H1 (cell line): Measurements from ENCODE around the gene FRMPD4. TPM values are rescaled to one million over a fixed set of nuclear protein-coding genes. Genes with fewer than 3 reads are reported as not detected.

ENCODE experiments used
- CTCF ChIA-PET: fragments of 300-600 bp; sonication (Branson Sonifier 250); formaldehyde crosslinking; loops from one replicate; lab custom pipeline; 2021; ENCODE audit not compliant: partially characterized antibody; lab: Charles Lee
- POLR2A ChIA-PET: fragments of 300-600 bp; sonication (Branson Sonifier 250); formaldehyde crosslinking; loops from one replicate; lab custom pipeline; 2021; ENCODE audit warnings: inconsistent platforms; ENCODE audit not compliant: partially characterized antibody; lab: Charles Lee
- DNase-seq, 2 experiments: peaks; one replicate each; pipeline versions ENCODE4 v3.0.0 to v3.0.0-alpha.2; 2010 to 2022; ENCODE audit warnings: low spot score in 2 of 2, low read depth in 1 of 2, mixed read lengths in 1 of 2
- FAIRE-seq: peaks from 2 replicates; lab custom pipeline; 2011; peaks lifted over from hg19 to GRCh38; lab: Jason Lieb, UNC
- H2AFZ ChIP-seq: 2 replicates; pipeline ENCODE4 v1.8.1; 2012; ENCODE audit warnings: low read length, inconsistent platforms
- H2AK5ac ChIP-seq: 2 replicates; pipeline ENCODE4 v1.6.1; 2013; ENCODE audit warnings: low read depth, low read length
- H2BK120ac ChIP-seq: replicated peaks from 2 replicates; pipeline ENCODE3; 2013; ENCODE audit warnings: low read depth, low read length, inconsistent platforms
- H2BK12ac ChIP-seq: 2 replicates; pipeline ENCODE4 v1.6.1; 2013; ENCODE audit warnings: low read depth, low read length
- H2BK15ac ChIP-seq: 2 replicates; pipeline ENCODE4 v1.6.1; 2013; ENCODE audit warnings: low read length
- H2BK20ac ChIP-seq: 2 replicates; pipeline ENCODE4 v1.6.1; 2013; ENCODE audit warnings: low read length
- H2BK5ac ChIP-seq: 2 replicates; pipeline ENCODE4 v1.6.1; 2013; ENCODE audit warnings: low read depth, low read length
- H3K14ac ChIP-seq: 2 replicates; pipeline ENCODE4 v1.6.1; 2013; ENCODE audit warnings: inconsistent platforms; ENCODE audit not compliant: insufficient read length
- H3K18ac ChIP-seq: 2 replicates; pipeline ENCODE4 v1.6.1; 2013; ENCODE audit warnings: low read length; ENCODE audit errors: extremely low read depth
- H3K23ac ChIP-seq: 2 replicates; pipeline ENCODE4 v1.6.1; 2013; ENCODE audit warnings: inconsistent platforms; ENCODE audit not compliant: insufficient read length
- H3K23me2 ChIP-seq: 2 replicates; pipeline ENCODE4 v1.6.1; 2013; ENCODE audit warnings: low read depth, low read length
- H3K27ac ChIP-seq: 2 replicates; pipeline ENCODE4 v1.6.1; 2011; ENCODE audit warnings: low read depth, low read length, inconsistent platforms
- H3K27me3 ChIP-seq, 4 experiments: replicated peaks in 1 of 4; 1 replicate in 1 of 4; 2 replicates in 3 of 4; pipeline versions ENCODE4 v1.6.1 to v1.8.1; 2011 to 2013; ENCODE audit warnings: low read length in 3 of 4, mild to moderate bottlenecking in 3 of 4, inconsistent platforms in 2 of 4, mixed read lengths in 2 of 4, moderate library complexity in 1 of 4; ENCODE audit not compliant: control insufficient read depth in 3 of 4, insufficient read depth in 3 of 4; ENCODE audit errors: extremely low read depth in 1 of 4
- H3K36me3 ChIP-seq, 4 experiments: 2 replicates each; pipeline versions ENCODE4 v1.6.1 to v1.8.1; 2011 to 2013; ENCODE audit warnings: mild to moderate bottlenecking in 4 of 4, low read length in 3 of 4, moderate library complexity in 2 of 4, control low read depth in 1 of 4, inconsistent platforms in 1 of 4; ENCODE audit not compliant: insufficient read depth in 4 of 4, control insufficient read depth in 2 of 4
- H3K4ac ChIP-seq: replicated peaks from 2 replicates; pipeline ENCODE3; 2013; ENCODE audit warnings: low read length, low read depth, mixed read lengths, inconsistent platforms; ENCODE audit not compliant: insufficient read length
- H3K4me1 ChIP-seq, 4 experiments: replicated peaks in 1 of 4; 1 replicate in 1 of 4; 2 replicates in 3 of 4; pipeline versions ENCODE4 v1.6.1 to v1.8.1; 2011 to 2013; ENCODE audit warnings: low read length in 3 of 4, inconsistent platforms in 2 of 4, mixed read lengths in 1 of 4; ENCODE audit not compliant: insufficient read depth in 4 of 4, control insufficient read depth in 3 of 4
- H3K4me2 ChIP-seq, 2 experiments: 2 replicates each; pipeline versions ENCODE4 v1.6.1 to v1.8.1; 2011 to 2013; ENCODE audit warnings: low read depth in 2 of 2, low read length in 2 of 2, control low read depth in 1 of 2, inconsistent platforms in 1 of 2, mild to moderate bottlenecking in 1 of 2; ENCODE audit not compliant: insufficient read depth in 1 of 2
- H3K4me3 ChIP-seq, 4 experiments: fragments of 200-600, 300-600 bp in 1 of 4; sonication (generic), shearing (Covaris generic), sonication (Bioruptor Twin) in 1 of 4; 2 replicates each; pipeline versions ENCODE4 v1.5.1 to v1.8.1; 2011 to 2016; ENCODE audit warnings: low read length in 4 of 4, low read depth in 3 of 4, control low read depth in 2 of 4, inconsistent platforms in 2 of 4, mild to moderate bottlenecking in 2 of 4, mixed read lengths in 1 of 4, moderate library complexity in 1 of 4; ENCODE audit not compliant: insufficient read depth in 2 of 4; ENCODE audit errors: extremely low read depth in 1 of 4
- H3K56ac ChIP-seq: replicated peaks from 2 replicates; pipeline ENCODE3; 2013; ENCODE audit warnings: low read depth, mild to moderate bottlenecking, mixed read lengths, low read length, inconsistent platforms; ENCODE audit not compliant: insufficient read length
- H3K79me1 ChIP-seq: 2 replicates; pipeline ENCODE4 v1.6.1; 2013; ENCODE audit warnings: low read depth, low read length, control low read depth
- H3K79me2 ChIP-seq, 2 experiments: 2 replicates each; pipeline versions ENCODE4 v1.6.1 to v1.8.1; 2012 to 2013; ENCODE audit warnings: low read length in 2 of 2, mild to moderate bottlenecking in 2 of 2, inconsistent platforms in 1 of 2; ENCODE audit not compliant: insufficient read depth in 2 of 2, control insufficient read depth in 1 of 2
- H3K9ac ChIP-seq, 4 experiments: replicated peaks in 1 of 4; 1 replicate in 1 of 4; 2 replicates in 3 of 4; pipeline versions ENCODE4 v1.6.1 to v1.8.1; 2011 to 2013; ENCODE audit warnings: low read depth in 3 of 4, low read length in 3 of 4, control low read depth in 2 of 4, mild to moderate bottlenecking in 2 of 4, moderate library complexity in 2 of 4, inconsistent platforms in 1 of 4; ENCODE audit errors: extremely low read depth in 1 of 4
- H3K9me3 ChIP-seq, 2 experiments: 2 replicates each; pipeline versions ENCODE4 v1.6.1 to v1.8.1; 2012 to 2013; ENCODE audit warnings: mild to moderate bottlenecking in 2 of 2, moderate library complexity in 2 of 2, control low read depth in 1 of 2, inconsistent platforms in 1 of 2, low read depth in 1 of 2, low read length in 1 of 2, mixed read lengths in 1 of 2; ENCODE audit not compliant: insufficient read depth in 2 of 2
- H4K20me1 ChIP-seq, 2 experiments: replicated peaks in 1 of 2; 2 replicates each; pipeline versions ENCODE3 to v1.8.1; 2011 to 2013; ENCODE audit warnings: inconsistent platforms in 2 of 2, low read length in 2 of 2, mild to moderate bottlenecking in 1 of 2; ENCODE audit not compliant: insufficient read depth in 2 of 2, control insufficient read depth in 1 of 2
- H4K5ac ChIP-seq: 2 replicates; pipeline ENCODE4 v1.6.1; 2013; ENCODE audit warnings: low read length, low read depth, mixed read lengths, inconsistent platforms; ENCODE audit not compliant: insufficient read length
- H4K8ac ChIP-seq: 2 replicates; pipeline ENCODE4 v1.8.0; 2013; ENCODE audit warnings: mild to moderate bottlenecking, moderate library complexity, low read length, inconsistent platforms; ENCODE audit not compliant: insufficient read depth; ENCODE audit errors: extremely low read depth
- H4K91ac ChIP-seq: replicated peaks from 2 replicates; pipeline ENCODE3; 2013; ENCODE audit warnings: low read length, mixed read lengths, inconsistent platforms; ENCODE audit not compliant: insufficient read length
- SP1 ChIP-seq: IDR thresholded peaks from 2 replicates; pipeline ENCODE4 v1.6.1; 2011; ENCODE audit warnings: low read depth, low read length
- WGBS, 2 experiments: shearing (Covaris generic) in 1 of 2; methylation state at CpG; one replicate each; pipeline versions ENCODE4 v1.1.6 to v1.1.7; 2013 to 2015; ENCODE audit warnings: low lambda C conversion rate in 2 of 2, mixed read lengths in 2 of 2, inconsistent platforms in 1 of 2, low coverage in 1 of 2, missing lambda C conversion rate in 1 of 2; ENCODE audit not compliant: insufficient replicate concordance in 2 of 2, insufficient coverage in 1 of 2, insufficient read length in 1 of 2; ENCODE audit errors: extremely low coverage in 1 of 2, missing lambda C conversion rate in 1 of 2; 5-methylcytosine and 5-hydroxymethylcytosine counted together
- polyA plus RNA-seq, 7 experiments: library from polyadenylated mRNA; depleted of rRNA in 3 of 7; stranded (reverse) in 5 of 7; unstranded in 2 of 7; fragments of >200 nt in 5 of 7; fragments of 200-250 nt in 2 of 7; gene quantifications; 1 replicate in 5 of 7; 2 replicates in 1 of 7; 4 replicates in 1 of 7; pipeline versions ENCODE4 v1.2.1 to v1.2.3, GENCODE V29; 2011 to 2013; ENCODE audit warnings: missing spikeins in 2 of 7, mixed read lengths in 2 of 7
- total RNA-seq: library from RNA; stranded (reverse); fragmentation: NEBNext Ultra II Directional; extraction: Animal tissue kit (Norgen Biotek cat#: 25700); gene quantifications from 2 replicates; pipeline ENCODE4 v1.2.1, GENCODE V29; 2021

The FRMPD4 gene
- total and polyA plus RNA-seq, 2 of the 8 experiments (the other 6 are each of a cell fraction or from before 2014, with no cell fraction given), result 0.02 to 0.37 TPM

DNA sequence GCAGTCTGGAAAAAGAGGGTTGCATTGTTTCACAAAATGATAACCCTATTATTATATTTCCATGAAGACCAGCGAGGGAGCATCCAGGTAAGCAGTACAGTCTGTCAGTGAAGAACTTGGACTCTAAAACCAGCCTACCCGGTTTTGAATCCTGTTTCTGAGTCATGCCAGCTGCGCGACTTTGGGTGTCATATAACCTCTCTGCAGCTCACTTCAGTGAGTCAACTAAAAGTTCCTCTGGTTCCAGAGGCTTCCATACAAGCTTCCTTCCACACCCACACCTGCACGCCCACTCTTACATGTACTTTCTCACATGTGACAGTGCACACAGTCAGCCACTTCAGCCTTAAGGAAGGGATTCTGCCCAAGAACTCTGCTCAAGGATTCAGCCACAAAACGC is 603.1 kb downstream of the FRMPD4 start:
- no peaks in the 10 kb centered on the region for H3K27me3 ChIP-seq
- no peaks in the 10 kb centered on the region for H4K20me1 ChIP-seq
- no peak overlapping the region for H3K23ac ChIP-seq
- 93% methylated on average over 4 of the region's 6 CpGs; no CpG with 5 or more reads in 1 of the 2 experiments for WGBS, 2 experiments
- no peak for DNase-seq
- POLR2A ChIA-PET, result no interaction called here
- no peak overlapping the region for H3K27ac ChIP-seq
- no peak overlapping the region for H2BK120ac ChIP-seq
- no peaks in the 10 kb centered on the region for H3K4me1 ChIP-seq
- H3K36me3 ChIP-seq, result no peaks in the 10 kb centered on the region
- no peak for FAIRE-seq
- no peak overlapping the region for H3K9ac ChIP-seq
- H2BK20ac ChIP-seq, result no peak overlapping the region
- CTCF ChIA-PET, result interaction anchor here (3.1 kb wide), 1 partner anchor 29 kb away, joined by 12 read pairs; no protein-coding TSS in a partner anchor
- no peak overlapping the region for H2AFZ ChIP-seq
- no peak overlapping the region for H2BK12ac ChIP-seq
- no peak overlapping the region for H4K8ac ChIP-seq
- H3K23me2 ChIP-seq, result no peaks in the 10 kb centered on the region
- H4K91ac ChIP-seq, result no peak overlapping the region
- H3K18ac ChIP-seq, result no peak overlapping the region
- H4K5ac ChIP-seq, result no peak overlapping the region
- H3K79me1 ChIP-seq, result no peaks in the 10 kb centered on the region
- no peaks in the 10 kb centered on the region for H3K9me3 ChIP-seq
- H2BK15ac ChIP-seq, result no peak overlapping the region
- no peak overlapping the region for H2BK5ac ChIP-seq
- no peak overlapping the region for H3K4me3 ChIP-seq
- no peak overlapping the region for H3K4me2 ChIP-seq
- no peak overlapping the region for H3K56ac ChIP-seq
- no peak overlapping the region for H2AK5ac ChIP-seq
- no peak overlapping the region for H3K4ac ChIP-seq
- no peak overlapping the region for H3K14ac ChIP-seq
- no peaks in the 10 kb centered on the region for H3K79me2 ChIP-seq
- no peak for TF ChIP-seq SP1
